ENCODE results near the gene TWSG1.

The TWSG1 gene

GRCh38 chr18:9334329-9334972, at the start of gene TWSG1:
TSS of gene TWSG1 (plus strand) at chr18:9334773. CDS start at chr18:9337230, 2,457 bp downstream.
- DNase-seq (ENCODE audit: low spot score), result peak; percentile 99

DNA sequence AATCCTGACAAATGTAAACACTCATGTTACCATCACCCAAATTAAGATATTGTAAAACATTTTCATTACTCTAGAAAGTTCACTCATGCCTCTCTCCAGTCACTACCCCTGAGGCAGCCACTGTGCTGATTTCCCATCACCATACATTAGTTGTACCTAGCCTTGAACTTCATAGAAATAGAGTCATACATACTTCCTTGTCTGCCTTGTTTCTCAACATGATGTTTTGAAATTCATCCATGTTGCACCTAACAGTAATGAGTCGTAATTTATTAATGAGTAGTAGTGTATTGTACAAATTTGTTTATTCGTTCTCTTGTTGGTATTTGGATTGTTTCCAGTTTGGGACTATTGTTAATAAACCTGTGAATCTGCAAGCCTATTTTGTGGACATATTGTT, 49.0 kb upstream of the TWSG1 start:
- DNase-seq (ENCODE audit: low spot score), result no peak

DNA sequence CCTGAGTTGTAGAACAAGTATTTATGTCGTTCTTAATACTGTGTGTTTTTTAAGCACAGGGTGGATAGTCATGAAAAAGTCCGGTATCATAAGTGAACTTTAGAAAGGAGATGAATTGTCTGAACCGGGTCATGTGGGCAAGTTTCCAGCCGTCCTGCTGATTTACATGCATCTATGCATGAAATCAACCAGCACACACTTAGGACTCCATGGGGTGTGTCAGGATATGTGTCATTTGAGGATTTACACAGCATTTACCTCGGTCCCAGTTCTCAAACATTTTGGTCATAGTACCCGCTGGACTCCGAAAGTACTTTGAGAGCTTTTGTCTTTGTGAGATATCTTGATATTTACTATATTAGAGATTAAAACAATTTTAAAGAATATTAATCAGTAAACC, 47.5 kb upstream of the TWSG1 start:
- no peak for DNase-seq (ENCODE audit: low spot score)

GRCh38 chr18:9289698-9290097, 44.9 kb upstream of the TWSG1 start:
- no peak for DNase-seq (ENCODE audit: low spot score)

DNA sequence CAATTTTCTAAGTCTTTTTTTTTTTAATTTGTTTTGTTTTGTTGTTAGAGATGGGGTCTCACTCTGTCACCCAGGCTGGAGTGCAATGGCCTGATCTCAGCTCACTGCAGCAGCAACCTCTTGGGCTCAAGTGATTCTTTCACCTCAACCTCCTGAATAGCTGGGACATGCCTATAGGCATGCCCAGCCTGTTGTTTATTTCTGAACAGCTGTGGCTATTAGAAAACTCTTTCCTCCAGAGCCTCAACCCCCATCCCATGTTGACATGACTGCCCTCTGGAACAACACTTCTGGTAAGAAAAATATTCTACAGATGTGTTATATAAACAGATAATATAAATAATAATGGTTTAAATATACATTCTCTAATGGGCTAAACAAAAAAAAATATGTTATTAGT, 44.4 kb upstream of the TWSG1 start:
- DNase-seq (ENCODE audit: low spot score), result peak; percentile 43

DNA sequence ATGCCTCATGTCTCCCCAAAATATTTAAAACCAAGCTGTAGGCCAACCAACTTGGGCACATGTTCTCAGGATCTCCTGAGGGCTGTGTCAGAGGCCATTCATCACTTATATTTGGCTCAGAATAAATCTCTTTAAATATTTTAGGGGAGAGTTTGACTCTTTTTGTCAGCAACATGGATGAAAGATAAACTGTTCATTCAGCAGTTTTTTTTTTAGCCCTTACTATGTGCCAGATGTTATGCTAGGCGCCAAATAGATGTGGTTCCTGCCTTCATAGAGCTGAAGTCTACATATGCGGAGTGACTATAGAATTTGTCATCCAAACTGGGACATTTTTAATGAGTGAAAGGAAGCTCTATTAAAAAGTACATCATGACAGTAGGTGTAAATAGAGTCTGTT, 42.5 kb upstream of the TWSG1 start:
- DNase-seq (ENCODE audit: low spot score), result no peak

- no peak for DNase-seq (ENCODE audit: low spot score)
Observed at GRCh38 chr18:9293948-9294347, 40.6 kb upstream of the TWSG1 start.

DNA sequence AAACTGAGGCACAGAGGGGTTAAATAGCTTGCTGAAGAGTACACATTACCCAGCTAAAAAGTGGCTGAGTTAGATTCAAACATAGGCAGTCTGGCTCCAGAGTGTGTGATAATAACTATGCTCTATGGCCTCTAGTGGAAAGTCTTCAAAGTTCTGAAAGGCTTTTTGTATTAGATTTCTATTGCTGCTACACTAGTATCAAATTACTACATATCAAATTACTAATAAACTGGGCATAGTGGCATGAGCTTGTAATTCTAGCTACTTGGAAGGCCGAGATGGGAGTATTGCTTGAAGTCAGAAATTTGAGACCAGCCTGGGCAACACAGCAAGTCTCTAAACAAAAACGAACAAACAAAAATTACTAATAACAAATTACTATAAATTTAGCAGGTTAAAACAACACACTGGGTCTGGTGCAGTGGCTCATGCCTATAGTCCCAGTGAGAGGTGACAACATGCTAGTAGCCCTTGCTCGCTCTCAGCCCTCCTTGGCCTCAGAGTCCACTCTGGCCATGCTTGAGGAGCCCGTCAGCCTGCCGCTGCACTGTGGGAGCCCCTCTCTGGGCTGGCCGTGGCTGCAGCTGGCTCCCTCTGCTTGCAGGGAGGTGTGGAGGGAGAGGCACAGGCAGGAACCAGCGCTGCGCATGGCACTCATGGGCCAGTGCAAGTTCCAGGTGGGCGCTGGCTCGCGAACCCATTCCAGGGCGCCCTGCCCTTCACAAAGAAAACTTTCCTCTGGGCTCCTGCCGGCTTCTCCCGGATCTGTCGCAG, 38.2 kb upstream of the TWSG1 start:
- DNase-seq (ENCODE audit: low spot score), result no peak

DNA sequence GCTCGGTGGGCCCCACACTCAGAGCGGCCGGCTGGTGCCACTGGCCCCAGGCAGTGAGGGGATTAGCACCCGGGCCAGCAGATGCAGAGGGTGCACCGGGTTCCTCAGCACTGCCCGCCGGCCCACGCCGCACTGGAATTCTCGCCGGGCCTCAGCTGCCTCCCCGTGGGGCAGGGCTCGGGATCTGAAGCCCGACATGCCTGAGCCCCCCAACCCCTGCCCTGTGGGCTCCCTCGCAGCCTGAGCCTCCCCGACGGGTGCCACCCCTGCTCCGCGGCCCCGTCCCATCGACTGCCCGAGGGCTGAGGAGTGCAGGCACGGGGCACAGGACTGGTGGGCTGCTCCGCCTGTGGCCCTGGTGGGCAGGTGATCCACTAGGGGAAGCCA, 37.6 kb upstream of the TWSG1 start:
- no peak for DNase-seq (ENCODE audit: low spot score)

DNA sequence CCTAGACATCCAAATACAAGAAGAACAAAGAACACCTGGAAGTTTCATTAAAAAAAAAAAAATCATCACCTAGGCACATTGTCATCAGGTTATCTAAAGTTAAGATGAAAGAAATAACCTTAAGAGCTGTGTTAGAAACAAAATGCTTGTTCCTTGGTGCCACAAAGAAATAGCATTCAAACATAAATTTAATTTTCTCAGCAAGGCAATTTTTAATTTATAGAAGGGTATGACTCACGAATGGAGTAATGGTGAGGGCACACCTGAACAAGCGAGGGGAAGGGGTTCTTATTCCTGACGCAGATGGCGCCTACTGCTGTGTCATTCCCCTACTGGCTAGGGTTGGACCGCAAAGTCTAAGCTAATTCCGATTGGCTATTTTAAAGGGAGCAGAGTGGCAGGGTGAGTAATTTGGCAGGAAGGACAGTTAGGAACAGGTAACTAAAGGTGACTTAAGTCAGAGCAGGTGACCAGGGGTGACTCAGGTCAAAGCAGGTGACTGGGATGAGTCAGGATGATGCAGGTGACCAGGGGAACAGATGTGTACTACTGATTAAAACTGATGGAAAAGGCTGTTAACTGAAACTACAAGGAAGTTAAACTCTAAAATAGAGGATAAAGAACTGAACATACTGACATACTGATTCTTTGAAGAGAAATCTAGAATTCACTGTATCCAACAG, 30.0 kb upstream of the TWSG1 start:
- DNase-seq (ENCODE audit: low spot score), result no peak

GRCh38 chr18:9319333-9319732, 15.2 kb upstream of the TWSG1 start:
- DNase-seq (ENCODE audit: low spot score), result no peak

- DNase-seq (ENCODE audit: low spot score), result peak; percentile 29
Observed at GRCh38 chr18:9321017-9321452, 13.5 kb upstream of the TWSG1 start.

DNA sequence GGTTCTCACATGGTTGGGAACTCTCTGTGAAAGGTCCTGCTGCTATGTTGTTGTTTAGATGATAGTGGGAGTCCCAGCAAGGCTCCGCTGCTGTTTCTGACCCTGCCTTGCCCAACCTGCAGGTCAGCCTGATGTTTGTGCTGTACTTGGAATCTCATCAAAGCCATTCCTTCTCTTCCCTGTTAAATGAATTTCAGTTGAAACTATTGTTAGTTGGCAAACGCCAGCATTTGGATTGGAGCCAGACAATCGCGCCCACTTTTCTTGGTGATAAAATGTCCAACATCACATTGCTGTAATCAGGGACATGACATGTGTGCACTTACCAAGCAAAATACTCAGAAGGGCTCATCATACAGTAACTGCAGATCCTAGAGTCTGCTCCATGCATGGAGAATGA, 12.8 kb upstream of the TWSG1 start:
- DNase-seq (ENCODE audit: low spot score), result no peak

DNA sequence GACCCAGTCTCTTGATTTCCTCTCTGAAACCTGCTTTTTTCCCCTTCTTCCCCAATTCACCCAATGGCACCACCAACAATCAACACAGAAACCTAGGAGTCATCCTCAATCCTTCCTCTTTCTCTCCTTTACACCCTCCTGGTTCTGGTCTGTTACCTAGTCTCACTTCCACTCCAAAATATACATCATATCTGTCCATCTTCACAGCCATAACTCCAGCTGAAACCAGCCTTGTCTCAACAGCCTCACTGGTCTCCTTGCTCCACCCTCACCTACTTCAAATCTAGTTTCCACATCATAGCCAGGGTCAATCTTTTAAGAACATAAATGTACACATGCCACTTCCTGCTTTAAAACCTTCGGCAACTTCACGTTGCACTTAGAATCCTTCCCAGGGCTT, 11.8 kb upstream of the TWSG1 start:
- DNase-seq (ENCODE audit: low spot score), result no peak

DNA sequence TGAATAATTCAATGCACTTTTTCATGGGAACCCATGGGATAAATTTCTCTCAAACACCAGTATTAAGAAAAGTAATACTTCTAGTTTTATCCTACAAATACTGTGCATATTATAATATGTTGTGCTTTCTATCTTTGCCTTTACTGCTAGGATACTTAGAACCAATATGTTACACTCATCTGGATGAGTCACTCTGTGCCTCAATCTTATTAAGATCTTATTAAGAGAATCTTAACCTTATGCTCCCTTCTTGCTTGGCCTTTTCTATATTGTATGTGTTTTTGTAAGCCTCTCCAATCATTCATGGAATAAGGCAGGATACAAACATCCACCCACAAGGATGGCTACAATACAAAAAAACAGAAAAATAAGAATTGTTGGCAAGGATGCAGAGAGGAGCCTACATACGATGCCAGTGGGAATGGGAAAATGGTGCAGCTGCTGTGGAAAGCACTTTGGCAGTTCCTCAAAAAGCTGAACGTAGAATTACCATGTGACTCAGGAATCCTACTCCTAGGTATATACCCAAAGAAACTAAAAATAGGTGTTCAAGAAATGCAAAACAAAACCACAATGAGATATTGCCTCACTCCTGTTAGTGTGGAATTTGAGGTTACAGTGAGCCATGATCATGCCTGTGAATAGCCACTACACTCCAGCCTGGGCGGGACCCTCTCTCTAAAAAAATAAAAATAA, 10.7 kb upstream of the TWSG1 start:
- no peak for DNase-seq (ENCODE audit: low spot score)

DNA sequence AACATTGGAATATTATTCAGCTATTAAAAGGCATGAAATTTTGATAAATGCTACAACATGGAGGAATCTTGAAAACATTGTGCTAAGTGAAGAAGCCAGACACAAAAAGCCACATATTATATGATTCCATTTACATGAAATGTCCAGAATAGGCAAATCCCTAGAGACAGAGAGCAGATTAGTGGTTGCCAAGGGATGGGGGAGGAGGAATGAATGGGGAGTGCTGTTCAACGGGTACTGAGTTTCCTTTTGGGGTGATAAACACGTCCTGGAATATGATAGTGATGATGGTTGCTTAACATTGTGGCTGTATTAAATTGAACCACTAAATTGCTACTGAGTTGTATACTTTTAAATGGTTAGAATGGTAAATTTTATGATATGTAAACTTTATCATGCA, 8.9 kb upstream of the TWSG1 start:
- no peak for DNase-seq (ENCODE audit: low spot score)

GRCh38 chr18:9328776-9329175, 5.8 kb upstream of the TWSG1 start:
- no peak for DNase-seq (ENCODE audit: low spot score)

DNA sequence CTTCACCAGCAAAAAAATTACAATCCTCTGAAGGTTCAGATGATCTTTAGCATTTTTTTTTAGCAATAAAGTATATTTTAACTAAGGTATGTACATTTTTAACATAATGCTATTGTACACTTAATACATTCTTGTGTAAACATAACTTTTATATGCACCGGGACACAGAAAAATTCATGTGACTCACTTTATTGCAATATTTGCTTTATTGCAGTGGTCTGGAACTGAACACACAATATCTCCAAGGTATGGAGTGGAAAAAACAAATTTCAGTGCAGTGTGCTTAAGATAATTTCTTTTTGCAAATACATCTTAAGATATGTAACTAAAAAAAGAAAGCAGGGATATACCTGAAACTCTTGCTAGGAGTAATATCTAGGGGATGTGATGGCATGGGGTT, 5.1 kb upstream of the TWSG1 start:
- DNase-seq (ENCODE audit: low spot score), result no peak

DNA sequence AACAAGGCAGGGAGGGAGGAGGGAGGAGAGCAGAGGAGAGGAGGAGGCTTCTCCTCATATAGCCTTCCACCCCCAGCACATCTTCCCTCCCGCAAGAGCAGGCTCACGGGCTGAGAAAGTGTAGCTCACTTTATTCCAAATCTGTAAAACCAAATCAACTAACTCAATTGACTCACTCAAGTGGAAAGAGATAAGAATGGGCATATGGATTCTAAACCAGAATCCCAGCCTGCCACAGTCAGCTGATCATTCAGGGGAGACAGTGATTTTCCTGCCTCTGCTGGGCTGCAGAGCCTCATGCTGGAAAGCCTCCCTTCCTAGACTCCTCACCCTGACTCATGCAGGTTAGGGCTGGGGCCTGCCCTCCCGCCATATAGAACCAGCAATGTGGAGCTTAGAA, 4.2 kb upstream of the TWSG1 start:
- DNase-seq (ENCODE audit: low spot score), result no peak

DNA sequence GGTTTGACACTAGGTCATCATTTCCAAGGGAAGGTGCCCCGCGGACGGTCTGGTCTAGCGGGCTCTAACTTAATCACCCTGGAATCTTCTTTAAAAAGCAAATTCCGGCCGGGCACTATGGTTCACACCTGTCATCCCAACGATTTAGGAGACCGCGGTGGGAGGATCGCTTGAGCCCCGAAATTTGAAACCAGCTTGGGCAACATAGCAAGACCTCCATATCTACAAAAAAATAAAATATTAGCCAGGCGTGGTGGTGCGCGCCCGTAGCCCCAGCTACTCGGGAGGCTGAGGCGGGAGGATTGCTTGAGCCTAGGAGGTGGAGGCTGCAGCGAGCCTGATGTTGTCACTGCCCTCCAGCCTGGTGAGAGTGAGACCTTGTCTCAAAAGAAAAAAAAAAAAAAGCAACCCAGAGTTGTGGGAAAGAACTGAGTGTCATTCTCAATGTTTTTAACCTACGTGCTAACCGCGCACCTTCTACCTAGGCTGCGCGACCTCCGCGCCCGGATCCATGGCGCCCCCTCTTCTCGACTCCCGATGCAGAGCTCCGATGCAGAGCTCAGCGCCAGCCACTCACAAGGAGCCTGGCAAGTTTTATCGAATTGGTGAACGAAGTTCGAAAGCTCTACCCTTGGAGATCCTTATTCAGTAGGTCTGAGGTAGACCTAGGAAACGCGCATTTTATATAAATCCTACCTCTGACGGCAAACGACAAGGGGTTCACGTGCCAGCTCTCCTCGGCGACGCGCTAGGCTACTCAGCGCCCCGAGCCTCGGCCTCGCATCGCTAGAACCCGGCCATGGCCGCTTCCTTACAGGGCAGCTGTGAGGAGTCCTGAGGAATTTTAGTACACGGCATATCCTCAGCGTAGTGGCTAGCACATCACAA, 888 bp upstream of the TWSG1 start:
- DNase-seq (ENCODE audit: low spot score), result no peak

- peak; percentile 61 for DNase-seq (ENCODE audit: low spot score)
Observed at GRCh38 chr18:9334973-9335696, 562 bp downstream of the TWSG1 start.
